OCI-M2 (cell line): Measurements from ENCODE around the gene CDYL.
"Not testable (repeated sequence)": the region's sequence is repeated elsewhere in the genome, so short reads cannot be mapped to it uniquely, and the experiment has no call there.

Source experiments
- DNase-seq: peaks from one replicate; lab custom pipeline; 2025; ENCODE audit not compliant: unreplicated experiment; lab: John Stamatoyannopoulos, UW

Gene CDYL

DNA sequence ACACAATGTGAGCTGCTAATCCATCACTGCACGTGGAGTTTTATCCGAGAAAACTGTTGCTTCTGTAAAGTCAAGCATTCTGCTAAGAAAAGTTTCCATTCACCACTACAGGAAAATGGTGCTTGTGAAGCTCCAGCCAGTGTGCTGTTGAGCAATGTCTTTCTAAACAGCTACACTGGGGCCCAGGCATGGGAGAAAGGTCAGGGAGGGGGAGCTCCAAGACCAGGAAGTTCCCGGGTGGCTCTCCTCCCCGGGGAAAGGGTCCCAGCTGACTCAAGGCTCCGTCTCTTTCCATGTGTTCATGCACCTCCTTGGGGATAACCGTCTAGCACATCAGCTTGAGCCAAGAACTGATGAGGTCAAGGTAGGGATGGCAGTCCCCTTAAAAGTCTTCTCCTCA, 207.1 kb downstream of the CDYL start:
- DNase-seq, result no peak

DNA sequence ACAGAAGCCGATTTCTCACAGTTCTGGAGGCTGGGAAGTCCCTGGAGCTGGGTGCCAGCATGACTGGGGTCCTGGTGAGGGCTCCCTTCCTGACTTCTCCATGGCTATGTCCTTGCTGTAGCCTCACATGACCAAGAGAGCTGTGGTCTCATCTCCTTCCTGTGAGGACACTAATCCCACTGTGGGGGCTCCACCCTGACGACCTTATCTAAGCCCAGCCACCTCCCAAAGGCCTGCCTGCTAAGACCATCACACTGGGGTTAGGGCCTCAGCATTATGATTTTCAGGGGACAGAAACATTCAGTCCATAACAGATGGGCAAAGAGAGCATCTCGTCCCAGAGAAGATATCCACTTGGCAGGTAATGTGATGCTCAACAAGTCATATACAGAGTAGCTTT, 210.8 kb downstream of the CDYL start:
- no peak for DNase-seq

DNA sequence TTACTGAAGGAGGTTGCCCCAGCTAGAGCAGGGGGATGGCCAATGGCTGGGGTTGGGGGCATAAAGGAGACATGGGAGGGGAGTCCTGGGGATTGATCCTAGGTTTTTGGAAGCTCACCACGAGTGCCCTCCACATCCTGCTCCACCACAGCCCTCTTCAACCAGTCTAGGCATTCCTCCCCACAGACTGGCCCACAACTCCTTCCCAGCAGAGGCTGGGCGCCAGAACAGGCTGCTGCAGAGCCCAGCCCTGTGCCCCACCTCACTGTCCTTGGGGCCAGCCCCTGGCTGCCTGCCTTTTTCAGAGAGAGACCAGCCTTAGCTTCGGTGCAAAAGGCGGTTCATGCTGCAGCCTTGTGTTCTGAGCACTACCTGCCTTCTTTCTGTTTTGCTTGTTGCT, 211.2 kb downstream of the CDYL start:
- DNase-seq, result no peak

DNA sequence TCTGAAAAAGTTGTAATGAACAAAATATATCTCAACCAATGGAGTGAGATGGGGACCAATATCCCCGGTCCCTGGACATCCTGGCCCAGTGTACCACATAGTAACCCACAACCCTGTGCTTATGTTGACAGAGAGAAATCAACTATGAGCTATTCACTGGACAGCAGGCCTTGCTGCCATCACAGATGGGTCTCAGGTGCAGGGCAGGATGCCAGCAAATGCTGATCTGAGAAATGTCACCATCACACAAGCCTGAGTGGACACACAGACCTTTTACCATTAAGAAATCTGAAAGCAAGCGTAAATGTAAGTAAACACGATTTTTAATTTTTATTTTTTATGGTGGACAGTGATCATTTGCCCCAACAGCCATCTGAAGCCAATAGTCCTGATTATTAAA, 218.5 kb downstream of the CDYL start:
- DNase-seq, result no peak

DNA sequence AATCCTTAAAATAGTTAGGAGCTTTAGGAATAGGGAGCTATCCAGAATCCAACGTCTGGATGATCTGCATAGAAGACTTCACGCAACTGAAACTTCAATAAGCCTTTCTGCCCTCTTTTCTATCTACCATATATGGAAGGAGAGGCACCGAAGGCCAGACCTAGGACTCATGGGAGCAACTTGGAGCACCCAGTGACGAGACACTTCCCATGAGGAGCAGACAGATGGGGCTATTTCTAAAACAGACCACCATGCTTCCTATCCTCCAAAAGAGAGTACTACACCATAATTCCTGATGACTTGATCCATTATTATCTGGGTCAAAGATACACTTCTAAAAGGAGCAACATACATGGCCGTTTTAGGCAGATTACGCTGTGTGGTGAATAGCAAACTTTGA, 221.7 kb downstream of the CDYL start:
- DNase-seq, result no peak

DNA sequence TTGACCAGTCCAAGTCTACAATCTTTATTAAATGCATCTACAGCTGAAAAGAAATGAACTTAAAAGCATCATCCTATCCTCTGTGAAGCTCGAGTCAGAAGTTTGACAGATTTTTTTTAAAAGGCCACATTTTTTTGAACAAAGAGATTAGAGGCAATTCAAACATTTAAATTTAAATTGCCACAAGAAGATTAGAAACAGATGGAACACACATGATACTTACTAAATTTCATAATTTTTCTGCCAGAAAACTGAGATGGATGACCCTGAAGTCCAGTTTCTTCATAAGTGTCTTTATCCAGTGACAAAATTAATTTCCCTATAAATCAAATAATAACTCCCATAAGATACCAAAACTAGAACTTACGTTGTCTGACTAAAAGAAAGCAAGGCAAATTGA, 223.4 kb downstream of the CDYL start:
- DNase-seq, result no peak

DNA sequence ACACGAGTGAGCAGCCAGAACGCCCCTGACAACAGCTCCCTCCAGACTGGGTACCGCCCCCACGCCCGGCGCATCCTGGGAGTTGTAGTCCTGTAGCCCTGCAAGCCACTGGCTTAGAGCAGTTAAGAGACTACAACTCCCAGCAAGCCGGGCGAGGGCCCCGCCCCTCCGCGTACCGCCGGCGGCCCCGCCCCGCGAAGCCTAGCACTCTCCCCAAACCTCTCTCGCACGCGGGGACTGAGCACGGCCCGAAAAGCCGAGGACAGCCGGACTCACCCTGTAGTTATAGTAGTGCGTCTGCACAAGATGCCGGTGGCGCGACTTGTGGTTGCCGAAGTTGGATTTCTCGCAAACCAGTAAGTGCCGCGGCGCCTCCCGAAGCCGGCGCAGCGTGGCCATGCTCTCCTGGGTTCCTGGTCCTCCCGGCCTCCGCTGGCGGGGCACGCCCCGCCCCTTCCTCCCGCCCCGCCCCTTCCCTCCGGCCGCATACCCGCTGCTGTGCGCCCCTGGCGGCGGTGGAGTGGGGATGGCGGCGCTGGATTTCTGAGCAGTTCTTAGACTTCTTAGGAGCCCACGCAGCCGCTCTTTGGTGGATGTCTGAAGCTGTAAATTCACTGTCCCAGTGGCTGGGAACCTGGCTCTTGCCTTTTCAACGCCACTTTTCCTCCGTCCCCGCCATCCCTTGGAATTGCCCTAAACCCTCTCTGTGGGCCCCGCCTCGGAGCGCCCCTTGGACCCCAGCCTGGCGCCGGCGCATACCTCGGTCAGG, 227.6 kb downstream of the CDYL start, which contains the start of gene RPP40:
RPP40 (minus strand) TSS at position 434 of the 769 bp plus-strand sequence; CDS start at position 399, 35 bp downstream.
- DNase-seq, result peak; percentile 88

DNA sequence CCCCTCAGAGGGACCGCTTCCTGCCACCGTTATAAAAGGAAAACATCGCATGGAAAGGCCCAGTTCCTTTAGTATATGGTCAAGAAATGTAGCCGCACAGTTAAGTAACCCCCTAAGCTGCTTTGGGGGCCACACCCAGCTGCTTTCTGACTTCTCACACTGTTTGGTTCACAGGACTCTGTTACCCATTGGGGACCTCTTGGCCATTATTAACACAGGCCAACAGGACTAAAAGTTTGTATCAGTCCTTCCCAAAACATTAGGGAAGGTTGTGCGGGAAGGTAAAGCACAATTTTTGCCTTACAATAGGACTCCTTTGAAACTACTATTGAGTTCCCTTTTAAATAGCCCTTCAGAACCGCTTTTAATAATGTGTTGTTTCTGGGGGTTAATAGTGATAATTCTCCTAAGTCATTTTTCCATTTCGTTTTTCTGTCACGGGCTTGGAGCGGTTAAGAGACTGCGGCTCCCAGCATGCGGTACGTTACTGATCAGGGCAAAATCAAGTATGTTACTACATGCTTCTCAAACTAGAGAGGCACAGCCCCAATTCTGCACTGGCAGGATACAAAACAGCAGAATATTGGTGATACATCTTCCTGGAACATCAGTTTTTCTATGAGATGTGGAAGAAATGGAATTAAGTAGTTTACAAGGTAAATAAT, 228.3 kb downstream of the CDYL start:
- DNase-seq, result no peak

DNA sequence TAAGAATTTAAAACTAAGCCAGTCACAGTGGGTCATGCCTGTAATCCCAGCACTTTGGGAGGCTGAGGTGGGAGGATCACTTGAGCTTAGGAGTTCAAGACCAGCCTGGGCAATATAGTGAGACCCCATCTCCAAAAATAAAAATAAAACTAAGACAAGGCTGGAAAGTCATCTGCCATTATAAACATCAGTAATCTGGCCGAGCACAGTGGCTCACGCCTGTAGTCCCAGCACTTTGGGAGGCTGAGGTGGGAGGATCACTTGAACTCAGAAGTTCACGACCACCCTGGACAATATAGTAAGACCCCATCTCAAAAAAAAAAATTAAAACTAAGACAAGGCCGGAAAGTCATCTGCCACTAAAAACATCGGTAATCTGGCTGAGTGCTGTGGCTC, 228.8 kb downstream of the CDYL start:
- DNase-seq, result not testable (repeated sequence)
